HG02610 (cell line): Measurements from ENCODE around the gene MPC1.
A peak's percentile ranks its signal among the peaks of the same experiment; 100 is the strongest.

Experiments
- ATAC-seq: cut with Tn5 transposase; IDR thresholded peaks from one replicate; pipeline ENCODE4 v1.9.1; 2021; ENCODE audit warnings: mild to moderate bottlenecking, moderate library complexity; ENCODE audit not compliant: unreplicated experiment

Gene MPC1

DNA sequence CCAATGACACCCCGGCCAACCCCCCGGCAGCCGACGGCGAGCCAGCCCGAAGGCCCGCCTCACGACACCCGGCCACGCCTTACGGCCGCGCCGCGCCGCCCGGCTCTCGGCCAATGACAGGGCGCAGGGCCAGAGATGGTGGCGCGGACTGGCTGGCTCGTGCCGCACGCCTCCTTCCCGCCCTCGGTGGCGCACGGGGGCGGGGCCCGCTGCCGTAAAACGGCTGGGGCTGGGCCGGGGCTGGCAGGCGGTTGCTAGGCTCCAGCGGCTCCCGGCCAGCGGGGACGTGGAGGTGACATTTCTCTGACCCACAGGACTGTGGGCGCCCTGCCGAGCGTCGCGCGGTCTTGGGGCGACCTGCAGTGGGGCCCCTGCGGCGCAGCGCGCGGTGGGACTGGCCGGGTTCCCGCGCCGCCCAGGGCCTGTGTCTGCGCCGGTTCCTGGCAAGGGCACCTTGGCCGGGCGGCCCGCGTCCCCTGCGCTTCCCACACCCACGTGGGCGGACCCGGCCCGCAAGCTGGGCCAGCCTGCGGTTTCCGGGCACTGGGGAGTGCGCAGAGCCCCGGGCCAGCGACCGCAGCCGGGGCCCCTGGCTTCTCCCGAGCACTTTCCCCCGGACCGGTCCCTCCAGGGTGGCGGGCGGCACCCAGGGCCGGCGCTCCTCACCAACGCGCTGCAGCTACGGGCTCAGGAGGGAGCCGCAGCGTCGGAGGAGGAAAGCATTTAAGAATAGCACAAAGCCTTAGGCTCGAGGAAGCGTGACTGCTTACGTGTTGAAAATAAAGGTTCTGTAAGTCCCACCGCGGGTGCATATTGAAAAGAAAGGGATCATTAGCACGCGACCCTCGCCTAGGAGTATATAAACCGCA lies at the start of gene MPC1:
MPC1 (minus strand) TSS at position 8 of the 869 bp plus-strand sequence. CDS start 64 bp downstream, outside the sequence.
- peak; percentile 89 for ATAC-seq

DNA sequence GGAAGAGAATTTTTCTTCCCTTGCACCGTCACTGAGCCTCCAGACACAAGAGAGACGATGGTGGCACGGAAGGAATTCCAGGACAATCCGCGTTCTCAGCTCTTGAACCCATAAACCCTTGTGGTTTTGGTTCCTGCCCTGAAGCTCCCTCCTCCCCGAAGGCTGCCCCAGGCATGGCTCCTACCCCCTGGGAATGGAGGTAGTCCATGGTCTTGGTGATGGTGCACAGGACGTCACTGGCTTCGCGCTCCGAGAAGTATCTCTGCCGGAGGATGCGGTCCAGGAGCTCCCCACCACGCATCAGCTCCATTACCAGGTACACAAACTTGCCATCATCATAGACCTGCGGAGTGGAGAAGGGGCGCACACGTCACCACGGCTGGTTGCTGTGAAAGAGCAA lies 47.5 kb upstream of the MPC1 start:
- no peak for ATAC-seq

DNA sequence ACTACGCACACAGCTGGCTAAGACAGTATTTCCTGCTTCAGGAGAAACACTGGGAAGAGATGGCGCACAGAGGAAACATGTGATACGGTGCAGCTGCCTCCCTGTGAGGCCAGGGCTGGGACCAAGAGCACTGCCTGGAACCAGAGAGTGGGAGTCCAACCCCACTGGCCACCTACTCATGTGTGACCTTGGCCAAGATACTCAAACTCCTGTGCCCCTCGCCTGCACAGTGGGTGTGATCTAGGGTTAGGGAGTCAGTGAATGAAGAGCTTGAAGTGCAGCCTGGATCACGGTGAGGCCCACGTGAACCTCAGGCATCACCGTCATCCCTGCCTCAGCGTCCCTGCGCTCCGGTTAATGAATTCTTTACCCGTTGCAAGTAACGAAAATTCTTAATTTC lies 41.7 kb upstream of the MPC1 start:
- no peak for ATAC-seq

DNA sequence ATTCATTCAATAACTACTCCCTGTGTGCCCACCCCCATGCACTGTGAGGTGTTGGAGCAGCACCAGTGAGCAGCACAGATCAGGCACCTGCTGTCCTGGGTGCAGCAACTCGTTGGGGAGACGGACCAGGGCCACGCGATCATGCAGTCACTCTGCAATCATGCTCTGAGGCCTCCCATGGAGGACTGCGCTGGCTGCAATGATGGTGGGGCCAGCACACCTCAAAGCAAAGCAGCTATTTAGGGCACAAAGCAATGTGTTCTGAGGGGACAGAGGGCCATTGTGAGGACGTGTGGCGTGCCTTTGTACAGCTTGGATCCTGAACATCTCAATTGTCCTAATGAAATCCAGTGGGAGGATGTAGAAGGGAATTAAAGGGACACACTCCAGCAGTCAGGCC lies 41.0 kb upstream of the MPC1 start:
- no peak for ATAC-seq

DNA sequence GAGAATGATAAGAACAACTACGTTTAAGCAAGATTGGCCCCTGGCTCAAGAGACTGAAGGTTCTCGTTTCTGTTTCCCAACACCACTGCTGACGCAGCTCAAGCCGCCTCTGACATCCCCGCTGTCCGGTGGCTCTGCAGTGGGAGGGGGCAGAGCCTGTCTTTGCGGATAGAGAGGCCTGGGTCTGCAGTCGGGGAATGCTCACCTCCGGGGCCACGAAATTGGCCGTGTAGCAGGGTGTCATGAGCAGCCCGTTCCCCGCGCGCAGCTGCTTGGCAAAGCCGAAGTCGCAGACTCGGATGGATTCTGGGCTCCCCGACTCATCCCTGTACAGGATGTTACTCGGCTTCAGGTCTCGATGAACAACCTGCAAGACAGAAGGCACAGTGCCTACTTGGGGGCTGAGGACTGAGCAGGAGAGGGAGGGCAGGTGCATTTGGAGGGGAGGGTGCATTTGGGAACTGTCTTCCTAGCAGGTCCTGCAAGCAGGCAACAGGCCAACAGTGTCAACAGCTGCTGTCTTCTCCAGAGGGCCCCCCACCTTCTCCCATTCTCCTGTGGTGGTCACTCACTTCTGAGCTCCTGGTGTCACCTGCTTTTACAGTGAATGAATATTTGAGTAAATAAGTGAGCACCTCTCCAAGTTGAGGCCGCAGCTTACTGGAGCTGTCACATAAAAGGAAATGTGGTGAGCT lies 40.5 kb upstream of the MPC1 start:
- no peak for ATAC-seq

DNA sequence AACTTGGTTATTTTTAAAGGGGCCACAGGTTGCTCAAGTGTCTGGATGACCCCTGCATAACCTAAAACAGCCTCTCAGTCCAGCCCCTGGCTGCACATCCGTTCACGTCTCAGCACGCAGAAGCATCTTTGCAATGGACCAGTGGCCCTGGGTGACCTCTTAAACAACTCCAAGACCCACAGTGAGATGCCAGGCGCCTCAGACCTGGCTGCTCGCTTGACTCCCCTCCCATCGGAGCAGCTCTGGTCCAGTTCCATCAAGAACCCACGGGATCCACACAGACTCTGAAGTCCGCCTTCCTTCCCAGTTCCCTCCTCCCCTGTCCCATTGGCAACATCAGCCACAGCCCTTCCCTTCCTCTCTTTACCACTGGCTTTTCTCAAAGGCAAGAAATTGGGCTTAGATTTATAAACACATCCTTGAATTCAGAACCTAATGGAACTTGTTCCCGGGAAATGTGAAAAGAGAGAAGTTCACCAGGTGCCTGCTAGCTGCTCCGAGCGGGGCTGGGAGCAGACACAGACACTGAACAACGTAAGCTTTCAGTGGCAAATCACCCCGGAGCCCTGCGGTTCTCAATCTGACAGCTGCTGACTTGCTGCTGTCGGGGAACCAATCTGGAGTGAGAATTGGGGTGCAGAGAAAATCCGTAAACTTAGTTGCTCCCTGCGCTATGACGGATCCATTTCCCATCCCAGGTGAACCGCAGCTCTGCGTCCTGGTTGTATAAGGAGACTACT lies 39.6 kb upstream of the MPC1 start:
- no peak for ATAC-seq

DNA sequence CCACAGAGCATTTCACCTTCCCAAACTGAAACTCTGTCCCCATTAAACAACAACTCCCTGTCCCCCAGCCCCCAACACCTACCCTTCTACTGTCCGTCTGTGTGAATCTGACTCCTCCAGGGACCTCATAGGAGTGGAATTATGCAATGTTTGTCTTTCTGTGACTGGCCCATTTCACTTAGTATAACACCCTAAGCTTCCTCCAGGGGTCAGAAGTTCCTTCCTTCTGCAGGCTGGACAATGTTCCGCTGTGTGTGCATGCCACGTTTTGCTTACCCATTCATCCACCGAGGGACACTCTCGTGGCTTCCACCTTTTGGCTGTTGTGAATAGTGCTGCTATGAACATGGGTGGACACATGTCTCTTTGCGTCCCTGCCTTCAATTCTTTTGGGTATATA lies 37.6 kb upstream of the MPC1 start:
- ATAC-seq, result no peak

DNA sequence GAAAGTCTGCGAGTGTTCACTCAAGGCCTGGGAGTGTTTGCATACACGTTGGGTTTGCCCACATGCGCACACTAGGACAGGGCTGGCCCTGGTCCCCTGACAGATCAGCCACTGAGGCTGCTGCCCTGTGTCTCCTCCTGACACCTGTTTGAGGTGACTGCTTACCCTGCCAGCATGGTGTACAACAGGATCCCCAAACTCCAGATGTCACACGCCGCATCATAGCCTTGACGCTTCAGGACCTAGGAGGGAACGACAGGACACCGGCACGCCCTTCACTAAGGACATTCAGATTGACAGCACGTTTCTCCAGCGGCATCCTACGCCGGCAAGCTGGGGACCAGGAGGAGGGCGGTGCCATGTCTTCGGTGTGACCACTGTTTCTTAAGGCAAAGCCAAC lies 37.0 kb upstream of the MPC1 start:
- peak; percentile 17 for ATAC-seq

DNA sequence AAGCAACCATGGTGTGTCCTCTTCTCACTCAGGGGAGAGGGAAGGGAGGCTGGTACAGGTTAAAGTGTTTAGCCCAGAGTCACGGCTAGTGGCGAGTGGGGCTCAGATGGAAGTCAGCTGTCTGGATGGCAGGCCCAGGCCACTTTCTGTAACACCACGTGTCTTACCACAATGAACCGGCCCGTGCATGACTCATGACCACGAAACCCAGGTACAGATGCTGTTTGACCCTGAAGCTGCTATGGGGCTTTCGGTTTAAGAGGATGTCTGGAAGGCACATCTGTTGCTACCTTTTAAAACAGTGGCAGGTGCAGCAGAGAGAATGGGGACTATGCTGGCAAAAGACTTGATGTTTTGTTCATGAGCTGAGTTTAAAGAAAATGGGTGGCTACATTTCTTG lies 36.5 kb upstream of the MPC1 start:
- ATAC-seq, result peak; percentile 93

DNA sequence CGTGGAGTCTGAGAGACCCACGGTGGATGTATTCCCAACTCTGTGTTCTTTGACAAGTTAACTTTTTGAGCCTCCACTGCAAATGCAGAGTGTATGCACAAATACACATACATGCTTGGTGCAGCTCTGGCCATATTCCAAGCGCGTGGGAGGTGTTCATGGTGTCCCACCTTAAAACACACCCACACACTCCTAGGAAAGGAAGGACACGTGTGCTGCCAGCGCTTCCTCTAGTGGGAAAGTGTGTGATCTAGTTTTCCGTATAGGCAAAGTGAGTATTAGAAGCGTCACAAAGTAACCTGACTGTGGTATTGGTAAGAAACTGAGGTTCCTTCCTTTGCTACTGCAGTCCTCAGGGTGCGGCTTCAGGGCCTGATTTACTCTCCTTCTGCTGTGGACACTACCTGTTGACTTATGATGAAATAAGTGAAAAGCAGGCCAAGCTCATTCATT lies 36.0 kb upstream of the MPC1 start:
- no peak for ATAC-seq

DNA sequence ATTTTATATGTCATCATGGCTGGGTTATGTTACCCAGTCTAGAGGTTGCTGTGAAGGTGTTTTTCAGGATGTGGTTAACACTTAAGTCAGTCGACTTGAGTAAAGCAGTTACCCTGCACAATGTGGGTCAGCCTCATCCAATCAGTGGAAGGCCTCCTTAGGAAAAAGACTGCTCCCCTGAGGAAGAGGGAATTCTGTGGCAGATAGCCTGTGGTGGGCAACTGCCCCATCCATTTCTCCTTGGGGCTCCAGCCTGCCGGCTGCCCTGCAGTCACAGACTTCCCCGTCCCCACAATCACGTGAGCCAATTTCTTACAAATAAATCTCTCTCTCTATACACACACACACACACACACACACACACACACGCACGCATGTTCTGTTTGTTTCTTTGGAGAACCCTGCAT lies 34.5 kb upstream of the MPC1 start:
- ATAC-seq, result peak; percentile 59

DNA sequence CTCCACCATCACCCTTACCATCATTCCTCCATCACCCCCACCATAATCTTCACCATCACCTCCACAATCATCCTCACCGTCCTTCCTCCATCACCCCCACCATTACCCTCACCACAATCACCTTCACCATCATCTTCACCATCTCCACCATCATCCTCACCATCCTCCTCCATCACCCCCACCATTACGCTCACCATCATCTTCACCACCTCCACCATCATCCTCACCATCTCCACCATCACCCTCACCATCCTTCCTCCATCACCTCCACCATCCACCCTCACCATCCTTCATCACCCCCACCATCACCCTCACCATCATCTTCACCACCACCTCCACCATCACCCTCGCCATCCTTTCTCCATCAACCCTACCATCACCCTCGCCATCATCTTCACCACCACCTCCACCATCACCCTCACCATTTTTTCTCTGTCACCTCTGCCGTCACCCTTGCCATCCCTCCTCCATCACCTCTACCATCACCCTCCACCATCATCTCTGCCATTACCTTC lies 33.1 kb upstream of the MPC1 start:
- ATAC-seq, result no peak

DNA sequence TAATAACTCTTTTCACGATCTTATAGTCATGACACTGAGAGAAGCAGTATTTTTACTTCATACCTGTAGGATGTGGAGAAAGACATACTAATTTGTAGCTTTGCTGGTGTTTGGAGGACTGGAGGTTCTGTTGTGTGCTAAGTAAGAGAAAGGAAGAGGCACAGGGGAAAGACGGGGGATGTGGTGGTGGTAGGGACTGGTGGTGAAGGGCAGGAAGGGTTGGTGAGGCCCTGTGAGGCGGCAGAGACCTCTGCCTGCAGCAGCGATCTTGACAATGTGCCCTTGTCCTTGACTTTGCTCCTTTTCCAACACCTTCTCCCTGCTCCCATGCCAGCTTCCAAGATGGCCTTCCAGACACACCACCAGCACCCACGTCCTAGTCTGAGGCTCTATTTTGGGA lies 32.6 kb upstream of the MPC1 start:
- ATAC-seq, result no peak

DNA sequence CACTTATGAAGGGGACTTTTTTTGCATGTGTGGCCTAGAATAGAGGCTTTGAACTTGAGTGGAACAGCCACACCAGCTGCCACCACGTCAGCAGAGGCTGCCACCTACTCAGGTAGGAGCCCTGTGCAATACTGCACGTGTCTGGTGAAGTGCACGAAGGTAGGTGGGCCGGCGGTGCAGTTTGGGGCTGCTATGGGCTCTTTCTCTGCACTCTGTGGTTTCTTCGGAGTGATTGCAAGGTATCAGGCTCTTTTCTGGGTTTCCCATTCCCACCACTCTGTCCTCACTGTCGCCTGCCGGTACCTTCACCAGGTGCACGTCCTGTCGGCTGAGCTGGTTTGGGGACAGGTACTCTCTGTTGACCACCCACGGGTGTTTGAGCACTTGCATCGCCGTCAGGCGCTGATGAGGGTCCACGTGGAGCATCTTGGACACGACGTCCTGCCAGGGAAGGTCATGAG lies 30.8 kb upstream of the MPC1 start:
- no peak for ATAC-seq

DNA sequence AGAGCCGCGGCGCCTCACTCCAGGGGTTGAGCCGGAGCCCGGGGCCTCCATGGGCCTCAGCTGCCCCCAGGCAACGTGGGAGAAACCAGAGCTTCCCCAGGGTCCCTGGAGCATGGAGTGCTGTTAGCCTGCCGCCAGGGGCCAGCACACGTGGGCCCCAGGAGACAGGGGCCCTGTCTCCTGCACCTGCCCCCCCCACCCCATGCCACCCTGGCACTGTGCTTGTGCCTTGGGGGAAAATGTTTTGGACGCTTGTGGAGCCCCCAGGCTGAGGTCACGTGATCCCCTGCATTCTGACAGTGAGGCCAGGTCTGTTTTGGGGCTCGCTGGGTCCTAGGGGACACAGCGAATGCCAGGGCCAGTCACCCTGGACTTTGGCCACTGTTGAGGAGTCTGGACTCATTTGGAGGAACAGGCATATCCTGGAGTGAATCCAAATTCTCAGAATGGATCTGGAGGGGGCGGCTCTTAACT lies 30.2 kb upstream of the MPC1 start:
- no peak for ATAC-seq

DNA sequence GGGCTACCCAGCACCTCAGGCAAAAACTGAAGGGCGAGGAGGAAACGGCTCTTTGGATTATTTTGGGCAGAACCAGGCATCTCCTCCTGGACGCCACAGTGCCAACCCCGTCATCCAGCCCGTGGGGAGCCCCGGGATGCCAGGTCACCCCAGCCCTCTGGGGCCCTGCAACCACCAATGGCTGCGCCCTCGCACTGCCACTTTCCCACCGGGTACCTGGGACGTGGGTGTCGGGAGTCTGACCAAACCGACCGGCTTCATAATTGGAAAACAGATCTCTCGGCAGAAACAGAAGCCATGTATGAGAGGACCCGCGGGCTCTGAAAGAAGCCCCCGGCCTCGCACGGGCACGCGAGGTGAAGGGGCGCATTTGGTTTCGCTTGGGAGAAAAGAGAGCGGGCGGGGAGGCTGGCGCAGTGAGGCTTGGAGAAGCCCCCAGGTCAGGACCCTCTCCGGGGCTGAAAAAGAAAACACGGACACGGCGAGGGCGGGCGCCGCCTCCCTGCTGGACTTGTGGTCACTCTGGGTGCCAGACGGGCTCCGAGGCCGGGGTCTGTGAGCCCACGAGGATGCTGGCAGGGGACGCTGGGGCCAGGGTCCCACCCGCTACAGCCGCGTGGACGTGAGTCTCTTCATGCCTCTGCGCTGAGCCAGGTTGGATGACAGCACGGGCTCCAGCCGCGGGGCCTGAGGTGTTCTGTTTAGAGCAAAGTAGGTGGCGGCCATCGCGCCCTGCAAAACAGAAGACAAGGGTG lies 29.6 kb upstream of the MPC1 start:
- ATAC-seq, result no peak

DNA sequence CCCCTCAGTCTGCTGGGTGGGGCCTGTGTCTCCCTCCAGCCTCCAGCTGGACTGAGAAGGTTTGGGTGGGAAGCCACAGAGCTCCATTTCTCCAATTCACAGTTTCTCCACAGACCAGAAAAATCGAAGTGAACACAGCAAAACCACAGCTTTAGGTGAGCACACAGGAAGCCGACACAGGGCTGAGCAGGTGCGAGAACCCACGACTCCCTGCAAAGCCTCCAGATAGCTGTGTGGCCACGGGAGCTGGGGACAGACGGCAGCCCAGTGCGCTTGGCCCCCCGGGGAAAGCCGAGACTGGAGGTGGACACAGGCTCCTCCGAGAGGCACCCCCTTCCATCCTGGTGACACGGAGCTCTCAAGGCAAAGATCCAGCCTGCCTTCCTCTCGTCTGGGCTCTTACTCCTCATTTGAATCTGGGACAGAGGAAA lies 29.0 kb upstream of the MPC1 start:
- no peak for ATAC-seq

DNA sequence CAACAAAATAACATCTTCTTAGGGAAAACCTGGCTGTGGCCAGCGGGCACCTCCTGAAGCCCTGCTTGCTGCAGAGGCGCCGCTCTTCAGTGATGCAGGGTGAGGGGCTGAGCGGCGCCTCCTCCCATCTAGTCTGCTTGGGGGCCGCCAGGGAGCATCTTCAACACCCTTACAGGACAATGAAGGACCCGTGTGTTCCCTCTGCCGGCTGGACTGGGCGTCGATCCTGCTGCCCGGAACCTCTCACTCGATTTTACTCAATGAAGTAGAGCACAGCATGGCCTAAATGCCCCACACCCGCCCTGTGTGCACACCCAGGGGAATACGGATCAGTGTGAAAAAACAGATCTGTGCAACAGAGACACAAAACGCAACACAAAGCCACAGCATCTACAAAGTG lies 28.5 kb upstream of the MPC1 start:
- no peak for ATAC-seq

DNA sequence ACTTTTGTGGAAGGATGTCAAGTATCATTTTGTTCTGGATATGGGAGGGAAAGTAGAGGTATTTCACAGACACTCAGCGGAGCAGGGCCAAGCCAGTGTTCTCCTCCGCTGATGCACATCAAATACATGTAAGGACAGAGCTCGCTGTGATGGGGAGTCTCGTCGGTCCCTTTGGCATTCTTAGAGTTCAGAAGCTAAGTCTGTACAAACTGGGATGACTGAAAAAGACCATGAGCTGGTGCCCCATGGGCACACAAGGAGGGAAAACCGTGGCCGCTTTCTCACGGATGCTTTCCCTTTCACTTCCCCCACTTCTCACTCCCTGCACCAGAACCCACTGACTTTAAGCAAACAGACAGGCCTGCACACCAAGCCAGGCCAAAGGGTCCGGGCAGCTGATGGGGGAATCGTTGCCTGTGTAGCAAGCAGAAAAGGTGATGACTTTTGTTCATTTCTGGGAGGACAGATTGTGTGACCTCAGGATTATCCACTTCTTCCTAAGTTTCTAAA lies 27.7 kb upstream of the MPC1 start:
- no peak for ATAC-seq
